GM18502 (cell line): ENCODE measurements around the gene WDFY4.

ENCODE experiments used
- ATAC-seq: cut with Tn5 transposase; IDR thresholded peaks from one replicate; pipeline ENCODE4 v1.9.1; 2021; ENCODE audit warnings: mild to moderate bottlenecking; ENCODE audit not compliant: unreplicated experiment, poor library complexity

WDFY4 gene

DNA sequence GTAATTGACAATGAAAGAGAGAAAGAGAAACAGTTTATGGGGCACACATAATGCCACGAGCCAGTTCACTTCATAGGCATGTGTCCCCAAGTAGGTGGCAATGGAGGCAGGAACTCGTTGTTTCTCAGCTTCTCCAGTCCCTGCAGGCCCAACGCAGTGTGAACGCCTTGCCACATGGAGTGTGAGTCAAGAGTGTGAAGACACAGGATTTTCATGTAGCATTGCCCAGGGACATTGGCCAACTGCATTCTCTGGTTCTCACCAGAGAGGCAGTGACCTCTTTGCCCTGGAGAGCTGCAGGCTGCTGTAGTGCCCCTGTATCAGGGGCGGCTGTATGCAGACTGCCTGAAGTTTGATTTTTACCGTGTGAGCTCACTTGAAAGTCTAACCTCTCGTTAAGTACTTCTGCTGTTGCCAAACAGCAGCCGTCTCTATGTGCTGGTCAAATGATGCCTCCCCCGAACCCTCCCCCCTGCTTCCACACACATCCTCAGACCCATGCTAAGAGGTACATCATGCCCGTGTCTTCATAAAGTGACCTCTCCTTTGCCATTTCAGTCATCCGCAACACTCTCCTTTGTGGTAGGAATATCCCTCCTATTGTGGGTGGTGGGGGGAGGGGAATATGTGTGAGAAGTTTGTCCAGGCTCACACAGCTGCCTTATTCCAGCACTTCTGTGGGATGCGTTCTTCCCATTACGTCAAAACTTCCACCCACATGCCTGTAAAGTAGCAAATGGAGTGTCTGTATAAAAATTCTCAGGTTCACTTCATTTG lies 242.3 kb downstream of the WDFY4 start:
- no peak for ATAC-seq

DNA sequence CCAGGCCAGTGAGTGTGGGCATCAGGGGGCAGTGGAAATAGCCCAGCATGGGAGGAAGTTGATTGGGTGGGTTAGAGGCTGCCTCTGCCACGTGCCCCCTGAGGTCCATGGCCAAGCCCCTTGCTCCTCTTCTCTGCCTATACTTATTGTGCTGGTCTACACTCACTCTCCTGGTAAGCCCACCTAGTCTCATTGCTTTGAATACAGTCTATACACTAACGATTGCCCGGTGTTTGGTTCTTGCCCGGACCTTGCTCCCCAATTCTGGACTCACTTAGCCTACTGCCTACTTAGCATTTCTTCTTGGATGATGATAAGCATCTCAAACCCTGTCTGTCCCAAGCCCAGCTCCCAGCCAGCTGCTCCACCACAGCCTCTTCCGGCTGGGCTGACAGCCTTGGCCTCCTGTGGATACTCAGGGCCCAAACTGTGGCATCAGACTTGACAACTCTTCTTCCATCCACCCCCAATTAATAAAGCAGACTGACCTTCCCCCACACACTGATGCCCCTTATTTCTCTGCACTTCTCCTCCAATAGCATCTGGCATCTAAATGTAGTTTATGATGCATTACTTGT lies 244.8 kb downstream of the WDFY4 start:
- no peak for ATAC-seq

DNA sequence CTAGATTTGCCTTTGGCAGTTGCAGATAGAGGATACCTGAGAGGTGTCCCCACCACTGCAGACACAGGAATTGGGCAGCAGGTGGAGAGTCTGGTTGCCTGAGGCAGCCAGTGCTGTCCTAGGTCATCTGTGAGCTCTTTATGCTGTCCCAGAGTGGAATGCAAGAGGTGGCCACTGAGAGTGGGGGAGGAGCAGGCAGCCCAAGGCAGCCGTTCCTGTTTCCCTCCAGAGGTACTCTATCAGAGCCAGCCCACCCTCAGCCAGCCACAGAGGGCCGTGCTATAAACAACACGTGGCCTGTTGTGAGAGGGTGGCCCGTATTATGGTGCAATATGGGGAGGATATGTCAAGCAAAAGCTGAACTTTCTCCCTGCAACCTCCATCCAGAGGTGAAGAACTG lies 246.5 kb downstream of the WDFY4 start:
- ATAC-seq, result no peak

DNA sequence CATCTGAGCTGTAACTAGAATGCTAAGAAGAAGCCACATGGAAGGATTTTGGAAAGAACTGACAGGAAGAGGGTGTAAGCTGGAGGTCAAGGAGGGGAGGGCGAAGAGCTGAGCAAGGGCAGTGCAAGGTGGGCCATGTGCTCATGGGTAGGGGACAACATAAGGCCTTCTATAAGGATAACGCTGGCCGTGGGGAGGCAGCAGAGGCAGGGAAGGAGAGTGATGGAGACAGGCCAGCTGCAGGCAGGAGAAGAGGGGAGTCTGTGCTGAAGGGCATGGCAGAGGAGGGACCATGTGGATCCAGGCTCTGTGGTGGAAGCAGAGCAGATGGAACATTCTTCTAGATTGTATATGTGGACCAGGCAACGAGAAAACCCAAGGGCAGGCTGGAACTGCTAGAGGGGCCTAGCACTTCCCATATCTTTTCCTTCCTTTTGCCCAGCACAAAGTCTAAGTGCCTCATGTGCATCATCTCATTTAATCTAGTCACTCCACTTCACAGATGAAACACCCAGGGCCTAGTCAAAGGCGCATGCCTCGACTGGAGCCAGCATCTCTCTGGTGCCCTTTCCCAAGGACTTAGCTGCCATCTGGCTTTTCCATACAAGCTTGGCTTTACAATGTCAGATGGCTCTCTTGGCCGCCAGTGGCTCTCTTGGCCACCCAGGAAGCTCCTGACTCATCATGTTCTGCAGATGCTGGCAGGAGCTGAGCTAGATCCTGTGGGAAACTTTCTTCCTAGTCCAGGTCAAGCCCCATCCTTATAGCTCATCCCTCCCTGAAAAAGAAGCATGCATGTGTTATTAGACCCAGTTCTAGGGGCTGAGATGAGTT lies 248.4 kb downstream of the WDFY4 start:
- ATAC-seq, result no peak

DNA sequence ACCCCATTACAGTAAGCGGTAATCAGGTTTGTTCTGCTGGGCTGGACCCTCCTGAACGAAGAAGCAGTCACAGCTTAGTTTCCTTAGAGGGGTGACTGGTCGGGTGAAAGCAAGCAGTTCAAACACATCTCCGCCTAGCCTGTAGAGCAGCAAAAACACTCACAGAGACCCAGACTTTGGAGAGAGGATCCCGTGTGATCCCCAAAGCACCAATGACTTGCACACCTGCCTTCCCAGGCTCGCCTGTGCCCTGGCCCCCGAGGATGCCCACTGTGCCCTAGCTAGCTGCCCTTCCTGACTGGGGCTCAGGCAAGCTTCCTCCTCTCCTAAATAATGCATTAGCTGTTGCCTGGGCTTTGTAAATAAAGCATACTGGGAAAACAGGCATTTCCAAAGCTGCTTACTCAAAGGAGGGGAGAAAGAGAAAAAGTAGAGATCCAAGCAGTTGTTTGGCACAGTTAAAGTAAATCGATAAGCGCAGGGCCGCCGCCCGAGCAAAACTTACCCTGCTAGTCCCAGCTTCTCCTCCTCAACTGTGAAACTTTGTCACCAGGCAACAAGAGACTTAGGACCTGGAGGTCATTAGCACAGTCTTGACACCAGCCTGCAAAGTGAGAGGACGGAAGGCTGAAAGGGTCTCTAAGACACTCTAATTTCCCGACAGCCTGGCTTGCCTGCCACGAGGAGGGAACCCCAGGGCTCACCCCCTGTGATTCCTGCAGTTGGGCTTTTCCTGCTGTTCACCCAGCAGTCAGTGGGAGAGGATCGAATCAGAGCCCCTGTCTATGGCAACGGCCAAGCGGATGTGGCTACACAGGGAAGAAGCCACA lies 250.2 kb downstream of the WDFY4 start:
- no peak for ATAC-seq

DNA sequence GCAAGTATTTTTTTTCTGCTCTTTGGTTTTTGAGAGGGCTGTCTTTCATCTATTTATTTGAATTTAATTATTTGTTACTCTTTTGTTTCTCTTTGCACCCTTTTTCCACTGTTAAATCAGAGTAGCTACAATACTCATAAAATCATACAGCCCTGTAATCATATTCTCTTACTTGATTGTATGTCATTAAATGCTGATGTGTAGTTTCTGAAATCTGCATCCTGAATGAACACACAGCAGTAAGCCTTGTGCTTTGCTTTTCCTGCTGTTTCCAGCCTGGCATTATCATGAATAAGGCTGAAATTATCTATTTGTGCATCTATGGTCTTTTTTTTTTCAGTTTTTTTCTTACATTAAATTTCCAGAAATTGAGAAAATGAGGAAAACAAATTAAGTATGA lies 250.9 kb downstream of the WDFY4 start:
- ATAC-seq, result no peak

DNA sequence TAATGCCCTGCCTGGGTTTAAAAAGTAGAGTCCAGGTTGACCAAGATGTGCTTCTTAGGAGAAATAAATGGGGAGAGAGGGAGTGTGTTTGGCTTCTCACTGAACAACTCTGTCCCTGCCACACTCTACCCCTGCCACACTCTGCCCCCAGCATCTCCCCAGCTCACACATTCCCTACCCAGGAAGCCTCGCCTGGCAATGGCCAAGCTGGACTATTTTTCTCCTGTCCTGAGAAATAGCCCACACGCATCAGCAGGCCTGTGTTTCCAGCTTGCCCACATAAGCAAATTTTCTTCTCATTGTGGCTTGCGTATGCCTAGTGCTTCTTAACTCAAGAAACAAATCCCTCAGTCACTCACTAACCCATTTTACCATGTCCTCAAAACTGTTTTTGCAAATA lies 253.1 kb downstream of the WDFY4 start:
- no peak for ATAC-seq

DNA sequence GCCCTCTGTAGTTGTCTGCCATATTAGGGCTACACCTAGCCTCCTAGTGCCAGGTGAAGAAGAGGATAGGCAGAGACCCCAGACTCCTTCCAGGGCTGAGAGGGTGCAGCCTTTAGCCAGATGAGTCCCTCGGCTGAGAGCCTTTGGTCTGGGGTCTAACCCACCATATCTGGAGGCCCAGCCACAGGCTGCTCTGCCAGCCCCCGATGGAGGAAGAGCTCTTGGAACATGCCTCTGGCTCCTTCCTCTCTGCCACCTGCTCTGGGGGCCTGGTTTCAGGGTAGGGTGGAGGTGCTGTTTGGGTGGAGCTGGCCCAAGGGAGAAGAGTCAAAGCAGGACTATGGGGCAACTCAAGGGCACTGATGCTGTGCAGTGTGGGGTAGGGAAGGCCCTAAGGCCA lies 253.6 kb downstream of the WDFY4 start:
- no peak for ATAC-seq

DNA sequence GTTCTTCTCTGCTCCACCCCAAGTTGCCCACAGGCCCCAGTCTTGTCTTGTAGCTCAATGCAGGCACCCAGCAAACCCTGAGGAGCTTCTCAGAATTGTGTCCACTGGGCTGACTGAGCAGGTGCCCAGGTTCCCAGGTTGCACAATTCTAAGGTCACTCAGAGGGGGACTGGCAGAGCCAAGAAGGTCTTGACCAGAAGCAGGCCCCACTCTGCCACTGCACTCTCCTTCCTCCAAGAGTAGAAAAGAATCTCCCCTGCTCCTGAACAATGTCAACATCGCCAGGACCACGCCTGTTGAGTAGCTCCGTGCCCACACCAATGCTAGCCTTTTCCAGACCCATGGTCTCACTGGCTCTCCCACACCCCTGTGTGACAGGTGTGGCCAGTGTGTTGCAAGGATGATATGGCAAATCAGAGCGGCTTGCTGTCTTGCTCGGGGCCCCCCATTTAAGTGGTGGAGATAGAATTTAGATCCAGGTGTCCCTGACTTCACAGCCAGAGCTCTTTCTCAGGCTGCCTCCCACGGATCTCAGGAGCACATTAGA lies 254.4 kb downstream of the WDFY4 start:
- no peak for ATAC-seq

DNA sequence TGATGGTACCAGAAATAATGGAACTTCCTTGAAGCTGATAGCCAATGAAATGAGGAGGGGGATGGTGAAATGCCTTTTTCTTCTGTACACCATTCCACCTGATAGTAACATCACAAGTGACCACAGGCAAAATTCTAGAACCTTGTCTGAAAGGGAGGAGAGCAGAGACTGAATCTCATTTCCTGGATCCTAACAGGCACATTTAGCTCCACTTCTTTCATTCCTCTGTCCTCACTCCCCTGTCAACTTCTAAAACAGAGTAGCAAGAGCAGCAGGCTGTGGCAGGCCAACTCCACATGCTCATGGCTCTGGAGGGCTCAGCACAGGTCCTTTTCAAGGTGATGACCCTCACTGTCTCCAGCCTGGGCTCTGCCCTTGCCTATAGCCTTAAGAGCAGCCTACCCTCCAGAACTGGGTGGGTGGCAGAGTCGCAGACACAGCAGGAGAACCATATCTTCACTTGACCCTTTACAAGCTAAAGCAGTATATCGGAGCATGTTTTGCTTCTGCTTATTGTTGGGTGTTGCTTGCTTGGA lies 255.2 kb downstream of the WDFY4 start, which contains the start of gene LRRC18:
Gene LRRC18 (minus strand): TSS at position 51 of the 536 bp plus-strand sequence. CDS start 25,685 bp downstream, outside the sequence.
- ATAC-seq, result no peak

DNA sequence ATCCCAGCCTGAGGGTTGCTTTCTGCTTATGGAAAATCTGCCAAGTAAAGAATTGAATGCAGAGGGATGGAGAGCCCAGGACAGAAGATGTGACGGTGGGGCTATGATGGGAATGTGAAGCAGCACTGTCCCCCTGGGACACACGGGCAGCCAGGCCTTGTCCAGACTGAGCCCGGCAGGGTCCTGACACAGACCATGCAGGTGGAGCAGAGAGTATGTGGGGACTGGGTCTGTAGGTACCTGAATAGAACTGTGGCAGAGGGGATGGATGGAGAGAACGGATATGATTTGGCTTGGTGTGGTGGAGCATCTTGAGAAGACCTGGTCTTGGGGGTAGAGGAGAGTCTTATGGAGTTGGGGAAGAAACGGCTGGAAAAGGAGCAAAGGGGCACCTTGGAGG lies 255.7 kb downstream of the WDFY4 start:
- ATAC-seq, result no peak

DNA sequence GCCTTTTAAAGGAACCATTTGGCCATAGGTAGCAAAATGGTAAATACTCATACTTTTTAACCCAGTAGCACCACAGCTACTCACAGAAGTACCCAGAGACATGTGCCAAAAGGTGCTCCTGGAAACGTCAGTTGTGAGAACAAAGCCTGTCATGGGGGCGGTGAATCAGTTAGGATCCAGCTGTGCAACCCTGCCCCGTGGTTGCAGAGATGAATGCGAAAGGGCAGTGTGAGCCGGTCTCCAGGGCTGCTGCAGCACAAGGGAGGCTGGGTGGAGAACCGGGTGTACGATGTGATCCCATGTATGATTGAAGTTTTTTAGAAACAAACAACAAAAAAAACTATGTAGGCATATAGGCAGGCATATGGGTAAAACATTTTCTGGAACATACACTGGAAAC lies 256.3 kb downstream of the WDFY4 start:
- ATAC-seq, result no peak

DNA sequence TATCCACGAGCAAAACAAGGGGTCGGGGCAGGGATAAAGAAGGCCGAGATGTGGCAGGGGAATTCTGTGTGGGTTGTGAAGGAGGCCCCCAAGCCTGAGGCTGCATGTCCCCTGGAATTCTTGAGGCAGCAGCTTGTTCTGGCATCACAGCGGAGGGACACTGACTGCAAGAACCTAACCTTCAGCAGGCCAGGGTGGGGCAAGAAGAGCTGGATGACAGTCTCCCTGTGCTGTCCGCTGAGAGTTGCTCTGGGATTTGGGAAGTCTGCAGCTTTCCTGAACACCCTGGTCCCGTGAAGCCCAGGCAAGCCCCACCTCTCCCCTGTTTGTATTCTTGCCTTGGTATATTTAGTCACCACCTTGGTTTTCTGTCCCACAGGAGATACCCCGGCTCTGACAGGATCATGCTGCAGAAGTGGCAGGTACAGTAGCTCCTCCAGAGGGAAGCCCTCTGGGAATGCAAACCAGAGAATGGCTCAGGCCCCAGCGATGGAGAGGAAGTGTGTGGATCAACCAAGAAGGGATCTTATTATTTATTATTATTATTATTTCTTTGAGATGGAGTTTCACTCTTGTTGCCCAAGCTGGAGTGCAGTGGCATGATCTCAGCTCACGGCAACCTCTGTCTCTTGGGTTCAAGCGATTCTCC lies 256.9 kb downstream of the WDFY4 start:
- no peak for ATAC-seq

DNA sequence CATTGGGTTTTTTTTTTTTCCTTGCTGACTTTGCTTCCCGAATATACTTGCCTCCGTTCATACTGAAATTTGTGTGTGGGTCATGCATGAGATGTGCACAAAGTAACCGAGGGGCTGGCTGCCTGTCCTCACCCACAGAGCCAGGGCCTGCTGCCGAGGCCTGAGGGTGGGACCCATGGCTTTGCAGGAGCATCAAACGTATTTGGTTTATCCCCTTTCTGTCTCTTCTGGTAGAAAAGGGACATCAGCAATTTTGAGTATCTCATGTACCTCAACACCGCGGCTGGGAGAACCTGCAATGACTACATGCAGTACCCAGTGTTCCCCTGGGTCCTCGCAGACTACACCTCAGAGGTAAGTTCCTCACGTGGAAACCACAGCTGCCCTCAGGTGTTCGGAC lies 258.4 kb downstream of the WDFY4 start:
- ATAC-seq, result no peak

DNA sequence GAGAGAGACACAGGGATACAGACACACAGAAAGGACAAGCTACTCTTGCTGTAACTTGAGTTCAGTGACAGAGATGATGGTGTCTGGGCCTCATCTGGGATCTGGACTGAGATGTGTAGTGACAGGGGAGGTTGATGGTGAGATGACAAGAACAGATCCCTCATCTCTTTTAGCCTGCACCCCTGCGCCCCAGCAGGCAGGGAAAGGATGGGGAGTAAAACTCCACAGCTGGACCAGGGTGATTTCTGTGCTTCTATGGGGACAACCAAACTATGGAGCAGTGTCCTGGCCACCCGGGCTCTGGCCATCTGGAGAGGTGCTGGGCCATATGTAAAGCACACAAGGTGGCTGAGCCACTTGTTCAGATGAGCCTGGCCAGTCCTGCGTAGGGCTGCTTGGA lies 259.5 kb downstream of the WDFY4 start:
- no peak for ATAC-seq

DNA sequence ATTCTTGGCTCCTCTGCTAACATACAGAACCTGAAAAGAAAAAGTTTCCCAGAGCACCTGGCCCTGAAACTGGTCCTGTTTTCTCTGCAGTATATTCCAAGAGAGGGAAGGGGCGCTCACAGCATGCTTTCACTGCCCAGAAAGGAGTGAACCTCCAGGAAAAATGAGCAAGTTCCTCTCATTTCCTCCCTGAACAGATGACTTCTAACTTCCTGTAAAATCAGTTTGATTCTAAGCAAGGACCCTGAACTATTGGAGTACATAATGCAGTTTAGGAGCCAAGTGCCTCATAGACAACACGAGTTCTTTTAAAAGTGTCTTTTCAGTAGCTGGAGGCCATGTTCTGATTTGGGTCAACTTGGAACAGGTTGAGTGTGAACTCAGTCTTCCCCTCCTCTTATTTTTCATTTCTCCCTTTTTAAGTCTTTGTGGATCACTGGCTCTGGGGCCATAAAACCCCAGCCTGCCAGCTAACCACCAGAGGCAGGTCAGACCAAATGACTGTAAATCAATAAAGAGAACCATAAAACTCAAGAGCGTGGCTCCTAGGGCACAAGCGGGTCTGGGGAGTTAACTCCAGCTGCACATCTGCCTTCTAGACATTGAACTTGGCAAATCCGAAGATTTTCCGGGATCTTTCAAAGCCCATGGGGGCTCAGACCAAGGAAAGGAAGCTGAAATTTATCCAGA lies 260.9 kb downstream of the WDFY4 start:
- ATAC-seq, result no peak

DNA sequence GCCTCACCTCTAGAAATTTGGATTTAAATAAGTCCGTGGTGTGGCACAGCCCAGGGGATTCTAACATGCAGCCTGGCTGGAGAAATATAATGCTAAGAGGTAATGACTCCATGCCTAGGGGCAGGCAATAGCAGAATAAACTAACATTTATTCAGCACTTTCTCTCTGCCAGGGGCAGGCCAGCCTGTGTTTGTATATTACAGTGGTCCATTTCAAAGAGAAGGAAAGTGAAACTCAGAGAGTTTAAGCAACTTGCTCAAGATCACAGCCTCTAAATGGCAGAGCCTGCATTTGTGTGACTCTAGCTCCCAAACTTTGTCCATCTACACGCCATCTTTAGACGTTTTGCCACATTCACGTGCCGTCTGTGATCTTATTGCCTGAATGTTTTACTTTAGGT lies 261.7 kb downstream of the WDFY4 start:
- ATAC-seq, result no peak

DNA sequence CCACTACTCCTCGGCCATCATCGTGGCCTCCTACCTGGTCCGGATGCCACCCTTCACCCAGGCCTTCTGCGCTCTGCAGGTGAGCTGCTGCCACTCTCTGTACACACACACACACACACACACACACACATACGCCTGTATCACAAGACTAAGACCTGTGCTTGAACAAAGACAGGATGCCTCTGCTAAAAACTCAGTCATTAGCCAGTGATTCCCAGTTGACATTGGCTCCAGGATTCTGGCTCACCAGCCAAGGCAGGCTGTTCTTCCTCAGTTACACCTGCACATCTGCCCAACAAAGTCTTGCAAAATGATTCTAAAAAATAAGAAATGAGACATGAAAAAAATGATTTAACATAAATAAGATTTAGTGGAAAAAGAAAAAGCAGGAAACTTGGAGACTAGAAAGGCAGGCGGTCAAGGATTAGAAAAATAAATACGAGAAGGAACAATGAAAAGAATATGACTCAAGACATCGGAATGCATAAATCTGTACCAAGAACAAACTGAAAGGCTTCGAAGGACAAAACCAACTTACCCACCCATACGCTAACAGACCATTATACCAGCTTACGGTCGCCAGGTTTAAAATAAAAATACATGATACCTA lies 262.3 kb downstream of the WDFY4 start:
- no peak for ATAC-seq
